ENCODE measurements around the gene NELL1.

DNA sequence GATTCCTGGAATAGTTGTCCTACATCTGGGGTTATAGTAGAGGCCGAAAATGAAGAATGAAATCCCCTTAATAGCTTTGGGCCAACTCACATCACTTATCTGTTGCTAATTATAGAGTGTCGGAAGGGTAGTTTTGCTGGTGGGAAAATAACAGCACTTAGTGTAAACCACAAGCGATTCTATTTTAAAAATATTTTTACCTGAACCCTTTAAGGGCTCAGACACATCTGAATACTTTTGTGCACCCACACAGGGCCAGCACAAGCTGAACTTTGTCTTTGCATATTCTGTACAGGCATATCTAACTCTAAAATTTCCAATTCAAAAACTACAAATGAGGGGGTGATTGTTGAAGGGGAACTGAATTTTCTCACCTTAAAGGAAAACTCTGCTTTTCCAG, 42.4 kb upstream of the NELL1 start:
- TF ChIP-seq POLR2A (IDR thresholded peaks at IDR 0.05) (no peak), POLR2AphosphoS5 (IDR thresholded peaks at IDR 0.05) (no peak)
- TF ChIP-seq, protein P1, sequence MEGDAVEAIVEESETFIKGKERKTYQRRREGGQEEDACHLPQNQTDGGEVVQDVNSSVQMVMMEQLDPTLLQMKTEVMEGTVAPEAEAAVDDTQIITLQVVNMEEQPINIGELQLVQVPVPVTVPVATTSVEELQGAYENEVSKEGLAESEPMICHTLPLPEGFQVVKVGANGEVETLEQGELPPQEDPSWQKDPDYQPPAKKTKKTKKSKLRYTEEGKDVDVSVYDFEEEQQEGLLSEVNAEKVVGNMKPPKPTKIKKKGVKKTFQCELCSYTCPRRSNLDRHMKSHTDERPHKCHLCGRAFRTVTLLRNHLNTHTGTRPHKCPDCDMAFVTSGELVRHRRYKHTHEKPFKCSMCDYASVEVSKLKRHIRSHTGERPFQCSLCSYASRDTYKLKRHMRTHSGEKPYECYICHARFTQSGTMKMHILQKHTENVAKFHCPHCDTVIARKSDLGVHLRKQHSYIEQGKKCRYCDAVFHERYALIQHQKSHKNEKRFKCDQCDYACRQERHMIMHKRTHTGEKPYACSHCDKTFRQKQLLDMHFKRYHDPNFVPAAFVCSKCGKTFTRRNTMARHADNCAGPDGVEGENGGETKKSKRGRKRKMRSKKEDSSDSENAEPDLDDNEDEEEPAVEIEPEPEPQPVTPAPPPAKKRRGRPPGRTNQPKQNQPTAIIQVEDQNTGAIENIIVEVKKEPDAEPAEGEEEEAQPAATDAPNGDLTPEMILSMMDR (IDR thresholded peaks at IDR 0.05), result no peak
